Astrocyte (in vitro differentiated cells and primary cell): ENCODE measurements around the gene NDUFAB1.

ENCODE experiments used
- CTCF ChIP-seq: IDR thresholded peaks from 2 replicates; pipeline ENCODE4 v1.5.1; 2011; ENCODE audit warnings: low read depth, mild to moderate bottlenecking, inconsistent platforms, low read length, moderate library complexity; ENCODE audit not compliant: insufficient read depth
- EZH2 ChIP-seq: IDR thresholded peaks from 2 replicates; pipeline ENCODE4 v1.6.1; 2012; ENCODE audit warnings: mild to moderate bottlenecking, low read length, inconsistent platforms; ENCODE audit not compliant: insufficient read depth

- TF ChIP-seq CTCF: peak; percentile 61
- no peak for TF ChIP-seq EZH2
Measured at GRCh38 chr16:23556881-23557778, 39.0 kb downstream of the NDUFAB1 start, which contains the start of the genes EARS2 and UBFD1.
